ENCODE results near the gene SQOR.

- TF ChIP-seq, protein P1, sequence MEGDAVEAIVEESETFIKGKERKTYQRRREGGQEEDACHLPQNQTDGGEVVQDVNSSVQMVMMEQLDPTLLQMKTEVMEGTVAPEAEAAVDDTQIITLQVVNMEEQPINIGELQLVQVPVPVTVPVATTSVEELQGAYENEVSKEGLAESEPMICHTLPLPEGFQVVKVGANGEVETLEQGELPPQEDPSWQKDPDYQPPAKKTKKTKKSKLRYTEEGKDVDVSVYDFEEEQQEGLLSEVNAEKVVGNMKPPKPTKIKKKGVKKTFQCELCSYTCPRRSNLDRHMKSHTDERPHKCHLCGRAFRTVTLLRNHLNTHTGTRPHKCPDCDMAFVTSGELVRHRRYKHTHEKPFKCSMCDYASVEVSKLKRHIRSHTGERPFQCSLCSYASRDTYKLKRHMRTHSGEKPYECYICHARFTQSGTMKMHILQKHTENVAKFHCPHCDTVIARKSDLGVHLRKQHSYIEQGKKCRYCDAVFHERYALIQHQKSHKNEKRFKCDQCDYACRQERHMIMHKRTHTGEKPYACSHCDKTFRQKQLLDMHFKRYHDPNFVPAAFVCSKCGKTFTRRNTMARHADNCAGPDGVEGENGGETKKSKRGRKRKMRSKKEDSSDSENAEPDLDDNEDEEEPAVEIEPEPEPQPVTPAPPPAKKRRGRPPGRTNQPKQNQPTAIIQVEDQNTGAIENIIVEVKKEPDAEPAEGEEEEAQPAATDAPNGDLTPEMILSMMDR (IDR thresholded peaks at IDR 0.05), result no peak
- TF ChIP-seq POLR2A (IDR thresholded peaks at IDR 0.05), result no peak
Observed at GRCh38 chr15:45648521-45649200, 13.8 kb downstream of the SQOR start.
